Retinal pigment epithelial cell (primary cell): ENCODE results near the gene GATA2.

ENCODE experiments used
- DNase-seq: peaks from one replicate; pipeline ENCODE4 v3.0.0-alpha.2; 2010; ENCODE audit warnings: low read depth
- H3K4me3 ChIP-seq: 2 replicates; pipeline ENCODE4 v1.5.1; 2011; ENCODE audit warnings: mild to moderate bottlenecking, low read length, control low read depth, moderate library complexity
- CTCF ChIP-seq: conservative IDR thresholded peaks from 2 replicates; pipeline ENCODE4 v1.5.1; 2011; ENCODE audit warnings: low read depth, low read length, control low read depth, inconsistent platforms

GATA2 gene

GRCh38 chr3:128505771-128506170 is 12.8 kb upstream of the GATA2 start:
- no peak for DNase-seq
- TF ChIP-seq CTCF = no peak
- no peak overlapping the region for H3K4me3 ChIP-seq

DNA sequence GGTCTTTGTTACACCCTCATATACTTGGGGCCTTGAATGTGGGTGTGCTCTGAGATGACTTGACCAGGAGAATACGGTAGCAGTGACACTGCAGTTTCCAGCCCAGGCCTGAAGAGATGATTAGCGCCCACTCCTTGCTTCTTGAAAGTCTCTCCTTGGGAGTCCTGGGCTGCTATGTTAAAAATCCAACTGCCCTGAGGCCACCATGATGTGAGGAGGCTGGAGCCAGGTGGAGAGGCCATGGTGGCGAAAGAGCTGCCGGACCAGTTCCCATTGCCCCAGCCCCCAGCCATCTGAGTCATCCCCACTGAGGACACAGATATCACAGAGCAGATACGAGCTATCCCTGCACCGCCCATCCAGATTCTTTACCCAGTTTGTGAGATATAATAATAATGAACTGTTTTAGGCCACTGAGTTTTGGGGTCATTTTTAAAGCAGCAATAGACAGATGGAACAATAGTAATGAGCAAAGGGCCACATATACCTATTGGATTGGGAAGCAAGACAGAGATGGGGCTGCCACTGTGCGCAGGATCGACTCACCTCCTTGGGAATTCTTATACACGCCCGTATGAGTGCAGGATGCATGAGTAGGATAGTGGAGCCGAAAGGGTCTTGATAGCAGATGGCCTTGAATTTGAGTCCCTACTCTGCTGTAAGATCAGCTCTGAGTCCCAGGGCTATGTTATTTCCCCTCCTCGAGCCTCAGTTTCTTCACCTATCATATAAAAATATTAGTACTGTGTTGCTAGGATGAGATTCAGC is 12.1 kb upstream of the GATA2 start:
- DNase-seq = no peak
- H3K4me3 ChIP-seq = no peak overlapping the region
- TF ChIP-seq CTCF = no peak

- DNase-seq = no peak
- TF ChIP-seq CTCF = no peak
- no peak overlapping the region for H3K4me3 ChIP-seq
Observed at GRCh38 chr3:128504533-128504915, 11.5 kb upstream of the GATA2 start.

DNA sequence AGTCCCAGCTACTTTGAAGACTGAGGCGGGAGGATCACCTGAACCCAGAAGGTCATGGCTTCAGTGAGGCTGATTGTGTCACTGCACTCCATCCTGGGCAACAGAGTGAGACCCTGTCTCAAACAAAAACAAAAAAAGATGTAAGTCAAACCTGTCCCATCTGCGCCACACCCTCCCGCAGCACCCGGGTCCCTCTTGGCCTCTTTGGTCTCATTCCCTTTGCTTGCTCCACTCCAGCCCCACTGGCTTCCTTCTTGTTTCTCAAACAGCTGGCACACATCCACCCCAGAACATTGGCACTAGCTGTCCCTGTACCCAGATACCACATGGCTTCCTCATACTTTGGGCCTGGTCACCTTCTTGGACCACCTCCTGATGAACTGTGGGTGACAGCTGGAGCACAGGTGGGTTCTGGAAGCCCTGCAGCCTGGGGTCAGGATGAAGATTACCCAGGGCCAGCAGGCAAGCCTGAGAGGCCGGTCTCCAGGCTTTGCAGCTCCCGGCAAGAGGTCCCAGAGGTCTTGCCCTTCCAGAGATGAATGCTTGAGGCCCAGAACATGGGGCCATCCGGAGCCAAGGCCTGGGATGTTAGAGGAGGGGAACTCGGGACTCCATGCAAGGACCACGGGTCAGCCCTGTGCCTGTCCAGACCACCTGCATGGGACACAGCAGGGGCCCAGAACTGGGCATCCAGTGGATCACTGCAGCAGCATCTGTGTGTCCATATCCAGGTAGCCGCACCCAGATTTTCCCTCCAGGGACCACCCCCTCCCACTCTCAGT is 10.9 kb upstream of the GATA2 start:
- H3K4me3 ChIP-seq = no peak overlapping the region
- DNase-seq = no peak
- no peak for TF ChIP-seq CTCF

- TF ChIP-seq CTCF = peak; percentile 37
- H3K4me3 ChIP-seq = no peak overlapping the region
- DNase-seq = no peak
Observed at GRCh38 chr3:128503164-128503651, 10.2 kb upstream of the GATA2 start.

DNA sequence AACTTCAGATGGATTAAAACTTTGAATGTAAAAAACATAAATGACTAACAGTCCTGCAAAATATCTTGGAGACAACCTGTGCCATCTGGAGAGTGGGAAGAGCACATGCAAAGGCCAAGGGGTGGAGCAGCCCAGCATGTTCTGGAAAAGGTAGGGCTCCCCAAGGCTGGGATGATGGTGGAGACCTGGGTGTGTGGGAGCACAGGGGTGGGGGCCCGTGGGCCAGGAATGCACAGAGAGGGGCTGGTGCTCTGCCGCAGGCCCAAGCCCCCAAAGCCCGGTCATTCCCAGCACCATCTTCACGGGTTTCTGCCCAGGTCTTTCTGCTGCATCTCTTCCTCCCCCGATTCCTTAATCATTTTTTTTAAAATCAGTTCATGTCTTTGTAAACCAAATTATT is 9.7 kb upstream of the GATA2 start:
- DNase-seq = no peak
- H3K4me3 ChIP-seq = no peak overlapping the region
- TF ChIP-seq CTCF = no peak

- DNase-seq = no peak
- no peak overlapping the region for H3K4me3 ChIP-seq
- TF ChIP-seq CTCF = no peak
Observed at GRCh38 chr3:128501431-128501830, 8.4 kb upstream of the GATA2 start.
